GM10266 (cell line): ENCODE data around the gene PUM2.

Experiments
- DNase-seq: peaks from one replicate; pipeline ENCODE4 v3.0.0; 2012; ENCODE audit errors: extremely low spot score
- CTCF ChIP-seq: IDR thresholded peaks from 2 replicates; pipeline ENCODE4 v1.5.1; 2012; ENCODE audit warnings: mild to moderate bottlenecking, low read depth; ENCODE audit not compliant: control insufficient read depth, insufficient read depth; ENCODE audit errors: missing control alignments

The PUM2 gene

GRCh38 chr2:20230114-20230425 lies 120.6 kb downstream of the PUM2 start:
- no peak for DNase-seq
- TF ChIP-seq CTCF = no peak

- no peak for TF ChIP-seq CTCF
- DNase-seq = no peak
Measured at GRCh38 chr2:20229322-20230113, 121.1 kb downstream of the PUM2 start.

GRCh38 chr2:20227894-20228505 lies 122.6 kb downstream of the PUM2 start:
- no peak for TF ChIP-seq CTCF
- DNase-seq = no peak

- no peak for TF ChIP-seq CTCF
- no peak for DNase-seq
Measured at GRCh38 chr2:20226152-20226545, 124.5 kb downstream of the PUM2 start.

GRCh38 chr2:20225294-20226151 lies 125.1 kb downstream of the PUM2 start:
- TF ChIP-seq CTCF = peak; percentile 77
- DNase-seq = peak; percentile 86

- no peak for TF ChIP-seq CTCF
Measured at GRCh38 chr2:20224716-20225293, 125.8 kb downstream of the PUM2 start, which contains the start of gene SDC1. SDC1 (minus strand) TSS chr2:20225130; CDS start chr2:20224867, 263 bp downstream.

More at GRCh38 chr2:20224716-20225293, 125.8 kb downstream of the PUM2 start, which contains the start of gene SDC1:
- peak; percentile 61 for DNase-seq
